GM18507 (cell line): Measurements from ENCODE around the gene EPC2.

Source experiments
- DNase-seq: peaks from one replicate; pipeline ENCODE4 v3.0.0; 2011; ENCODE audit warnings: low read depth; ENCODE audit not compliant: insufficient read length; ENCODE audit errors: extremely low spot score
- FAIRE-seq: peaks from 2 replicates; lab custom pipeline; 2011; peaks lifted over from hg19 to GRCh38; lab: Jason Lieb, UNC

EPC2 gene, protein sequence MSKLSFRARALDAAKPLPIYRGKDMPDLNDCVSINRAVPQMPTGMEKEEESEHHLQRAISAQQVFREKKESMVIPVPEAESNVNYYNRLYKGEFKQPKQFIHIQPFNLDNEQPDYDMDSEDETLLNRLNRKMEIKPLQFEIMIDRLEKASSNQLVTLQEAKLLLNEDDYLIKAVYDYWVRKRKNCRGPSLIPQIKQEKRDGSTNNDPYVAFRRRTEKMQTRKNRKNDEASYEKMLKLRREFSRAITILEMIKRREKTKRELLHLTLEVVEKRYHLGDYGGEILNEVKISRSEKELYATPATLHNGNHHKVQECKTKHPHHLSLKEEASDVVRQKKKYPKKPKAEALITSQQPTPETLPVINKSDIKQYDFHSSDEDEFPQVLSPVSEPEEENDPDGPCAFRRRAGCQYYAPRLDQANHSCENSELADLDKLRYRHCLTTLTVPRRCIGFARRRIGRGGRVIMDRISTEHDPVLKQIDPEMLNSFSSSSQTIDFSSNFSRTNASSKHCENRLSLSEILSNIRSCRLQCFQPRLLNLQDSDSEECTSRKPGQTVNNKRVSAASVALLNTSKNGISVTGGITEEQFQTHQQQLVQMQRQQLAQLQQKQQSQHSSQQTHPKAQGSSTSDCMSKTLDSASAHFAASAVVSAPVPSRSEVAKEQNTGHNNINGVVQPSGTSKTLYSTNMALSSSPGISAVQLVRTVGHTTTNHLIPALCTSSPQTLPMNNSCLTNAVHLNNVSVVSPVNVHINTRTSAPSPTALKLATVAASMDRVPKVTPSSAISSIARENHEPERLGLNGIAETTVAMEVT

GRCh38 chr2:148643998-148644882, at the start of gene EPC2:
TSS of gene EPC2 (plus strand) at chr2:148644751. CDS start at chr2:148645018, 267 bp downstream.
- FAIRE-seq, result peak; percentile 88

GRCh38 chr2:148596018-148596417, 48.5 kb upstream of the EPC2 start:
- no peak for FAIRE-seq
- DNase-seq, result no peak

More at GRCh38 chr2:148643998-148644882, at the start of gene EPC2:
- DNase-seq, result peak; percentile 61

GRCh38 chr2:148599109-148599991, 45.2 kb upstream of the EPC2 start:
- FAIRE-seq (no peak), DNase-seq (no peak)

DNA sequence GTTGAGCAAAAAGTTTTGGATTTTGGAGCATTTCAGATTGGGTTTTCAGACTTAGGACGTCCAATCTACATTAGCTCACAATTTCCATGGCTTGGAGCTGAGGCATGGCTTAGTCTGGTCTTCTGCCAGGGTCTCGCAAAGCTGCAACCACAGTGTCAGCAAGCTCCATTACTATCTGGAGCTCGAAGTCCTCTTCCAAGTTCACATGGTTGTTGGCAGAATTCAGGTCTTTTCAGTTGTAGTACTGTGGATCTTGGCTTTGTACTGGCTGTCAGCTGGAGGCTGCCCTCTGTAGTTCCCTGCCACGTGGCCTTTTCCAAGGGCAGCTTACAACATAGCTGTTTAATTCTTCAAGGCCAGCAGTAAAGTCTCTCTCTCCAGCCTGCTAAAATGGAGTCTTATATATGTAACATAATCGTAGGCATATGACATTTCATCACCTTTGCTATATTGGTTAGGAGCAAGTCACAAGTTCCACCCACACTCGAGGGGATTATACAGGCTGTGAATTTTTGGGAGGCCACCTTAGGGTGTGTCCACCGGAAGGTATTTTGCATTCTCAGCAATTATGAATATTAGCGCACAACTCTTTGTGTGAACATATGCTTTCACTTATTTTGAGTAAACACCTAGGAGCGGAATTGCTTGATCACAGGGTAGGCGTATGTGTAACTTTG, 41.5 kb upstream of the EPC2 start:
- FAIRE-seq (no peak), DNase-seq (no peak)

DNA sequence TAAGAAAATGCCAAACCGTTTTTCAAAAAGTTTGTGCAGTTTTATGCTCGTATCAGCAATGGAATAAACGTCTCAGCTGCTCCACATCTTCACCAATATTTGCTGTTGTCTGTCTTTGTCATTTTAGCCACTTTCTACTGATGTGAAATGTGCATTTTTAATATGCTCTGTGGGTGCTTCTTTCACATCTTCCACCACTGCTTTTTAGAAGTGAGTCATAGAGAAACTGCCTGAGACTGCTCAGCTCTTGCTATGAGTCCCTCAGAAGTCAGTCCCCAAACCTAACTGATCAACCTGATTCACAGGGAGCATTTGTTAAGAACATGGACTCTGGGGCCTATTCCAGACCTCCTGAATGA, 41.0 kb upstream of the EPC2 start:
- peak; percentile 73 for FAIRE-seq
- DNase-seq, result peak; percentile 55

DNA sequence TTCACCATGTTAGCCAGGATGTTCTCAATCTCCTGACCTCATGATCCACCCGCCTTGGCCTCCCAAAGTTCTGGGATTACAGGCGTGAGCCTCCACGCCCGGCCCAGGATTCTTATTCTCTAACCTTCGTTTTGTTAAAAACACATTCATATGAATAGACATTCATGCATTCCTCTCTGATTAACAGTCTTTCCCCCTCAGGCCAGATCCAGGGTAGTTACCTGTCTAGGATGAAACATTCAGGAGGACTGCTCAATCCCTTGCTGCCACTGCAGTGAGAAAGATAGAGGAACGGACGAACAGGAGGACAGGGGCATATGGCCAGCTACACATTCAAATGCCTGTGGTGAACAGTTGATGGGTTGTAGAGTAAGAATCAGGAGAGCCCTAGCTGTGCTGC, 39.6 kb upstream of the EPC2 start:
- DNase-seq (no peak), FAIRE-seq (no peak)

DNA sequence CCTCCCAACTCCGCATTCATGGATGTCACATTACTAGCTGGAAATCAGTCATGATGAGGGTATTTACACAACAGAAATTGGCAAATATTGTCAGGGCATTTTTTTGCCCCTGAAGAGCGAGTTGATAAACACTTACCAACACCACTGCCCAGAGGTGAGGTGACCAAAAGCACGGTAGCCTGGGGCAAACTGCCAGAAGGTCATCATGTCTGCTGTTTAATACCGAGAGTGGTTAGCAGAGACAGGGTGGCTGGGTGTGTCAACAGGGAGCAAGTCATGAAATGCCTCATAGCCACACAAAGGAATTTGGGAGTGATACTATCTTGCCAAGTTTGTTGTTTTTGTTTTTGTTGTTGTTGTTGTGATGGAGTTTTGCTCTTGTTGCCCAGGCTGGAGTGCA, 37.0 kb upstream of the EPC2 start:
- DNase-seq (no peak), FAIRE-seq (no peak)

DNA sequence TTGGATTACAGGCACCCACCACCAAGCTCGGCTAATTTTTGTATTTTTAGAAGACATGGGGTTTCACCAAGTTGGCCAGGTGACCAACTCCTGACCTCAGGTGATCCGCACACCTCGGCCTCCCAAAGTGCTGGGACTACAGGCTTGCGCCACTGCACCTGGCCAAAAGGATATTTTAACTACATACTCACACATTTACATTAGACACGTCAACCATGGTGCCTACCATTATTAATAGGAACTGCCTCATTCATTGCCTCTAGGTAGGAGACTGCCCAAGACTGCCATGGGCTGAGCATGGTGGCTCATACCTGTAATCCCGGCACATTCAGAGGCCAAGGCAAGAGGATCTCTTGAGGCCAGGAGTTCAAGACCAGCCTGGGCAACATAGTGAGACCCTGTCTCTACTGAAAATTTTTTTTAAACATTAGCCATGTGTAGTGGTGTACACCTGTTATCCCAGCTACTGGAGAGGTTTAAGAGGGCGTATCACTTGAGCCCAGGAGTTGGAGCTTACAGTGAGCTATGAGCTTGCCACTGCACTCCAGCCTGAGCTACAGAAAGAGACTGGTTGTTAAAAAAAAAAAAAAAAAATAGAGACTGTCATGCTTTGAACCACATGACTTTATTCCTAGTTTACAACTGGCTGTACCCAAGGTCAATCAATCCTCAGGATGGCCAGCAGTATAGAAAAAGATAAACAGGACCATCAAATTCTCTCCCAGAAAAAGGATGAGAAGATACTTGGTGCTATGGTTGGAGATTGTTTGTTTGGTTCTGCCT, 31.1 kb upstream of the EPC2 start:
- no peak for DNase-seq

GRCh38 chr2:148614014-148614321, 30.6 kb upstream of the EPC2 start:
- FAIRE-seq, result no peak

More for the DNA sequence above, 31.1 kb upstream of the EPC2 start:
- no peak for FAIRE-seq

DNA sequence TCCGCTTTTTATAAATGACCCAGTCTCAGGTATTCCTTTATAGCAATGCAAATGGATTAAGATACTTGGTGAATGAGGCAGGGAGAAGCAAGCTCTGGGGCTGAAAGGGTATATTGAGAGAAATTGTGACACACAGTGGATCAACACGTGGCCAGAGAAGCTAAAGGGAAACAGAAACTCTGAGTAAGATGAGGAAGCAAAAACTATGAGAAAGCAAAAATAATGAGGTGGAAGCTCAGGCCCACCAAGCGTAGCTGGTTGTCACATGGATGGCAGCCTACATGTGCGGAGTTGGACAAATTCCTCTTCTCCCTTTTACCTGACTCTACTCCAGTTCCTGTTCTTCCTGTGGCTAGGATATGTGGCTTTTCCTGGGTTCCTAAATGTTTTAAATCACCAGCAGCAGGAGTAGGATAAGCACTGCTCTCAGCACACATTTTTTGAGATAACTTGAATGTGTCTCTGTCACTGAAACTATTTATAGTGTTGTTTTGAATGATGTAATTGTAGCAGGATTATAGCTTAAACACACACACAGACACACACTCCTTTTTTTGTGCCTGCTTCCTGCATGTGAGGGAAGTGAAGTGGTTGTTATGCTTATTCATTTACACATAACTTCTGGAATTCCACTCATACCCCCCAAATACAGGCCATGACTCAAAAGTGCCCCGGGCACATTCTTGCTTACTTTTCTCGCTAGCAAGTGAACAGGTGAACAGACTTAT, 30.1 kb upstream of the EPC2 start:
- FAIRE-seq, result peak; percentile 85
- DNase-seq, result peak; percentile 18

More at GRCh38 chr2:148614014-148614321, 30.6 kb upstream of the EPC2 start:
- DNase-seq, result no peak

DNA sequence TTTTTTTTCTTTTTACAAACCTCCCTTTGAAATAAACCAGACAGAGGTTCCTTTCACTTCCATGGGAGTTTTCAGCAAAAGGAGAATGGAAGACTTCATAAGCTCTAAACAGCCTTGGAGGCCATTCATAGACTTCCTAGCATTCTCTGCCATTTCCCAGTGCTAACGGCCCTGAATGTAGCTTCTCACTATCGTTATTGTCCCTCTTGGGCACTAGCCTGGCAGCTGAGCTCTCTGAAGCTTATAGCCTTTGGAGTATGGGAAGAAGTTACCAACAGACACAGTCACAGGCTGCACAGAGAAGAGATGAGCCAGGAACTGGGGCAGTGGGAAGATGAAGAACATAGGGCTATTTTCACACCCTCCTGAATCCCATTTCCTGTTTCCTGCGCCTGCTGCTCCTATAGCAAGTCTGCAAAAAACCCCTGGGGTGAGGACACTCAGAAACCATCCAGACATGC, 29.1 kb upstream of the EPC2 start:
- no peak for FAIRE-seq
- DNase-seq, result no peak

- FAIRE-seq, result no peak
Measured at GRCh38 chr2:148616662-148617061, 27.9 kb upstream of the EPC2 start.

DNA sequence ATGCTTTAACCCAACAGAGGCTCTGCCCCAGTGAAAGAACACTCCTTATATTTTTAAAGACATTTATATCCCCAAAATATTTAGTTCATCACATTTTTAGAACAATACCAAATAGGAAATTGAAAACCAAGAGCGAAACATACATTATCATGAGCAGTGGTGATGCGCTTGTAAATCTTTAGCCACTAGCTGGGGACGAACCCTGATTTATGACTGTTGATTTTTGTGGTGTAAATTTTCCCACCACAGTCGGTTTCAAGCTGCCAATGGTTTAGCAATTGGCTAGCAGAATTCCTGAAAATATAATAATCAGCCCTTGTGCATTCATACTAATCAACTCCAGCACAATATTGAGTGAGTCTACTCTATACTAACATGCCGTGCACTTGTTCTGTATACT, 27.3 kb upstream of the EPC2 start:
- DNase-seq (no peak), FAIRE-seq (no peak)

More at GRCh38 chr2:148616662-148617061, 27.9 kb upstream of the EPC2 start:
- DNase-seq, result no peak

- DNase-seq, result no peak
- no peak for FAIRE-seq
Measured at GRCh38 chr2:148619560-148620195, 24.9 kb upstream of the EPC2 start.

DNA sequence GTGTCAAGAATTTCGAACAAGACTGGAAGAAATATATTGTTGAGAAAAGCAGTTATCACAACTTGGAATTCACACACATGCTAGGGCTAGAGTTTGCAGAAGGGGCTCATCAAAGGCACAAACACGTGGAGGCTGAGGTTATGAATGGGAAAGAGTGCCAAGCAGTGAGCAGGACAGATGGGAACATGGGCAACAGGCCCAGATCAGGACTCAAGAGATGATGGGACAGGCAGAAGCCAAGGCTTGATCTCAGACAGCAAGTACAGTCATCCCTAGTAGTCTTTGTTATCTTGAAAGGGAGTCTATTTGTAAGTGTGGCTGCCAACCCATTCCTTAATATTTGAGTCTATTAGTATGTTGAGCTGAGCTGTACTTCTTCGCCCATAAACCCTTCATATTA, 22.2 kb upstream of the EPC2 start:
- FAIRE-seq (no peak), DNase-seq (no peak)

GRCh38 chr2:148623086-148623485, 21.5 kb upstream of the EPC2 start:
- DNase-seq (no peak), FAIRE-seq (no peak)

- no peak for FAIRE-seq
- DNase-seq, result no peak
Measured at GRCh38 chr2:148627224-148627623, 17.3 kb upstream of the EPC2 start.
